ENCODE results near the gene S100A6.
"Not testable (repeated sequence)": the region's sequence is repeated elsewhere in the genome, so short reads cannot be mapped to it uniquely, and the experiment has no call there.

Gene S100A6

DNA sequence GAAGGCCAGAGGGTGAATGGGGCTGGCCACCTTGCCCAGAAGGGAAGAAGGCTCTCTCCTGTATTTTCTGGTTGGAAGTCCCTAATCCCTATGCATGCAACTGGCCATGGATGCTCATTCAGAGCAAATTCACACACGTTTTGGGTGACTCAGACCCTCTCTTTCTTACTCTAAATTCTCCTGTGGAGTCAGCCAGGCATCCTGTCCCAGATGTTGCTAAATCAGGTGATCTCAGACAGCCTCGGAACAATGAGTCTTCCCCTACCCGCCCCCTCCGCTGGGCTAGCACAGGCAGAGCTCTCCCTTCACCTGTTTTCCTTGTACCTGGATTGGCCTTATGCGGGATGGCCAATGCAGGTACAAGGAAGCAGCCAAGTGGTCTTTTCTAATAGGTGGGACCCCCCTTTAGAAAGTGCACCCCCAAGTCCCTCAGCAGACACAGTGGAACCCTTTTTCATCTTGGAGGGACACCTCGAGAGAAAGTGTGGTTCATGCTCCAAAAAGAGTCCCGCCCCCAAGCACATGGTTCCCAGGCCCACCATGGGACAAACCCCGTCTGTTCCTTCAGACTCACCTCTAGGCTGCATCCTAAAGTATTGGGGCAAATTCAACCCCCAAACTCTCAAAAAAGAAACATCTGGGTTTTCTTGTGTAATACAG is 8.6 kb downstream of the S100A6 start:
- TF ChIP-seq, protein P1, sequence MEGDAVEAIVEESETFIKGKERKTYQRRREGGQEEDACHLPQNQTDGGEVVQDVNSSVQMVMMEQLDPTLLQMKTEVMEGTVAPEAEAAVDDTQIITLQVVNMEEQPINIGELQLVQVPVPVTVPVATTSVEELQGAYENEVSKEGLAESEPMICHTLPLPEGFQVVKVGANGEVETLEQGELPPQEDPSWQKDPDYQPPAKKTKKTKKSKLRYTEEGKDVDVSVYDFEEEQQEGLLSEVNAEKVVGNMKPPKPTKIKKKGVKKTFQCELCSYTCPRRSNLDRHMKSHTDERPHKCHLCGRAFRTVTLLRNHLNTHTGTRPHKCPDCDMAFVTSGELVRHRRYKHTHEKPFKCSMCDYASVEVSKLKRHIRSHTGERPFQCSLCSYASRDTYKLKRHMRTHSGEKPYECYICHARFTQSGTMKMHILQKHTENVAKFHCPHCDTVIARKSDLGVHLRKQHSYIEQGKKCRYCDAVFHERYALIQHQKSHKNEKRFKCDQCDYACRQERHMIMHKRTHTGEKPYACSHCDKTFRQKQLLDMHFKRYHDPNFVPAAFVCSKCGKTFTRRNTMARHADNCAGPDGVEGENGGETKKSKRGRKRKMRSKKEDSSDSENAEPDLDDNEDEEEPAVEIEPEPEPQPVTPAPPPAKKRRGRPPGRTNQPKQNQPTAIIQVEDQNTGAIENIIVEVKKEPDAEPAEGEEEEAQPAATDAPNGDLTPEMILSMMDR (IDR thresholded peaks at IDR 0.05; ENCODE audit: low read depth, low read length) = no peak
- peak in 1 of 2 donors; percentile 81 for DNase-seq (ENCODE audit: low read depth in 2 of 2)
- H3K4me3 ChIP-seq (replicated peaks in 1 of 2; ENCODE audit: low read depth in 2 of 2, low read length in 2 of 2) = no peak overlapping the region

DNA sequence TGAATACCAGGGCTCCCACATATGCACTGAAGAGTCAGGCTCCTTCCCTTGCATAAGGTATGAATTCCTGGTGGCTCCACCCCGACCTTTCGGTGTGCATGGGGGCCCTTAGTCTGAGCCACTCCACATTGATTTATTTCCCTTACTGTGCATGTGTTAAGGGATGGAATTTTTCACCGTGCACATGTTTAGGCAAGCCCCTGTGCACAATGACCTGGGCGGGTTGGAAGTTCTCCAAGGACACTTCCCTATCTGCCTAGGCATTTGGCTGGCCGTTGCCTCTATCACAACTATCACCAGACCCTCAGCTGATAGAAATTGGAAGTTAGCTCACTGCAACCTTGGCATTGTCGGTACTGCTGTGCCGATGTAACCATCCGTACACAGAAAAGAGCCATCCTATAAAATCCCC is 9.7 kb downstream of the S100A6 start:
- TF ChIP-seq, protein P1 (IDR thresholded peaks at IDR 0.05; ENCODE audit: low read depth, low read length) = no peak
- no peak overlapping the region for H3K4me3 ChIP-seq (replicated peaks in 1 of 2; ENCODE audit: low read depth in 2 of 2, low read length in 2 of 2)
- DNase-seq (ENCODE audit: low read depth in 2 of 2) = no peak

GRCh38 chr1:153525088-153525728 is 10.6 kb downstream of the S100A6 start:
- H3K4me3 ChIP-seq (replicated peaks in 1 of 2; ENCODE audit: low read depth in 2 of 2, low read length in 2 of 2) = no peak overlapping the region
- TF ChIP-seq, protein P1 (IDR thresholded peaks at IDR 0.05; ENCODE audit: low read depth, low read length) = no peak
- DNase-seq (ENCODE audit: low read depth in 2 of 2) = peak; percentile 37 to 43

DNA sequence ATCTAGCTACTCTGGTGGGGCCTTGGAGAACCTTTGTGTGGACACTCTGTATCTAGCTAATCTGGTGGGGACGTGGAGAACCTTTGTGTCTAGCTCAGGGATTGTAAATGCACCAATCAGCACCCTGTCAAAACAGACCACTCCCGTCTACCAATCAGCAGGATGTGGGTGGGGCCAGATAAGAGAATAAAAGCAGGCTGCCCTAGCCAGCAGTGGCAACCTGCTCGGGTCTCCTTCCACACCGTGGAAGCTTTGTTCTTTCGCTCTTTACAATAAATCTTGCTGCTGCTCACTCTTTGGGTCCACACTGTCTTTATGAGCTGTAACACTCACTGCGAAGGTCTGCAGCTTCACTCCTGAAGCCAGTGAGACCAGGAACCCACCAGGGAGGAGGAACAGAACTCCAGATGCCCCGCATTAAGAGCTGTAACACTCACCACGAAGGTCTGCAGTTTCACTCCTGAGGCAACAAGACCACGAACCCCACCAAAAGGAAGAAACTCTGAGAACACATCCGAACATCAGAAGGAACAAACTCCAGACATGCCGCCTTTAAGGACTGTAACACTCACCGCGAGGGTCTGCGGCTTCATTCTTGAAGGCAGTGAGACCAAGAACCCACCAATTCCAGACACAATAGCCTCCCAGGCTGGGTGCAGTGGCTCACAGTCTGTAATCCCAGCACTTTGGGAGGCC is 13.3 kb downstream of the S100A6 start:
- H3K4me3 ChIP-seq (replicated peaks in 1 of 2; ENCODE audit: low read depth in 2 of 2, low read length in 2 of 2); DNase-seq (ENCODE audit: low read depth in 2 of 2): not testable (repeated sequence)

DNA sequence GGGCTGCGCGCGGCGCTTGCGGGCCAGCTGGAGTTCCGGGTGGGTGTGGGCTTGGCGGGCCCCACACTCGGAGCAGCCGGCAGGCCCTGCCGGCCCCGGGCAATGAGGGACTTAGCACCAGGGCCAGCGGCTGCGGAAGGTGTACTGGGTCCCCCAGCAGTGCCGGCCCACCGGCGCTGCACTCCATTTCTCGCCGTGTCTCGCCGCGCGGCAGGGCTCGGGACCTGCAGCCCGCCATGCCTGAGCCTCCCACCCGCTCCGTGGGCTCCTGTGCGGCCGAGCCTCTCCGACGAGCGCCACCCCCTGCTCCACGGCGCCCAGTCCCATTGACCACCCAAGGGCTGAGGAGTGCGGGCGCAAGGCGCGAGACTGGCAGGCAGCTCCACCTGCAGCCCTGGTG is 14.0 kb downstream of the S100A6 start:
- not testable (repeated sequence) for H3K4me3 ChIP-seq (replicated peaks in 1 of 2; ENCODE audit: low read depth in 2 of 2, low read length in 2 of 2); DNase-seq (ENCODE audit: low read depth in 2 of 2)

DNA sequence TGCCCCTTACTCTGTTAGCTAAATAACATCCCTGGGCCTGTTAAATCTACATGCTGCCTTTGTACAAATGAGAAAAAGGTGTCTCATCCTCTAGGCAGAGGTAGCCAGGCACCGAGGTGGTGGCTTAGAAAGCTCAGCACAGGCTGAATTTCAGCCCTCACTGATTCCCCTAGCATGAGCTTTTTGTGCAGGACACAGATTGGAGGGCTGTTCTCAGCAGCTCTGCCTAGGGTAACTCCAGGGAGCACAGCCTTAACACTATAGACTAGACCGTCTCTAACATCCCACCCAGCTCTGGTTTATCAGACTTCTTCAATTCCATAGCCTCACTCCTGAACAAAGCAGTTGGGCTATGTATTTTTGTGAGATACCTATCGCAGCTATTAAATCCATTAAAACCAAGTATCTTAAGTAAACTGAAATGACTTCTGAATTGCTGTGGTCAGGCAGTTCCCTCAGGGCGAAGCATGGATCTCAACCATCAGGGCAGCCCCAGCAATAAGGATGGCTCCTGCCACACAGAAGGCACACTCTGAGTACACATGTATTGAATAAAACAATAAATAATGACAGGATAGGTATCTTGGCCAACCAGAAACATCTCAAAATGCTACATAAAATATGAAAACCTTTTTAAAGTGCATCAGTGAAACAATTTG is 14.8 kb downstream of the S100A6 start:
- no peak overlapping the region for H3K4me3 ChIP-seq (replicated peaks in 1 of 2; ENCODE audit: low read depth in 2 of 2, low read length in 2 of 2)
- DNase-seq (ENCODE audit: low read depth in 2 of 2) = no peak
- TF ChIP-seq, protein P1 (IDR thresholded peaks at IDR 0.05; ENCODE audit: low read depth, low read length) = no peak

DNA sequence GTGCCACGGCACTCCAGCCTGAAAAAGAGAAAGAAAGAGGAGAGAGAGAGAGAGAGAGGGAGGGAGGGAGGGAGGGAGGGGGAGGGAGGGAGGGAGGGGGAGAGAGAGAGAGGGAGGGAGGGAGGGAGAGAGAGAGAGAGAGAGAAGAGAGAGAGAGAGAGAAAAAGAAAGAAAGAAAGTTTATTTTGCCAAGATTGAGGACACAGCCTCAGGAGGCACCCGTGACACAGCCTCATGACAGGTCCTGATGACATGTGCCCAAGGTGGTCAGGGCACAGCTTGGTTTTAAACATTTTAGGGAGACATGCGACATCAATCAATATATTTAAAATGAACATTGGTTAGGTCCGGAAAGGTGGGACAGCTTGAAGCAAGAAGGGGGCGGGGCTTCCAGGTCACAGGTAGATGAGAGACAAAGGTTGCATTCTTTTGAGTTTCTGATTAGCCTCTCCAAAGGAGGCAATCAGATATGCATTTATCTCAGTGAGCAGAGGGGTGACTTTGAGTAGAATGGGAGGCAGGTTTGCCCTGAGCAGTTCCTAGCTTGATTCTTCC is 15.6 kb downstream of the S100A6 start:
- not testable (repeated sequence) for H3K4me3 ChIP-seq (replicated peaks in 1 of 2; ENCODE audit: low read depth in 2 of 2, low read length in 2 of 2); DNase-seq (ENCODE audit: low read depth in 2 of 2)

GRCh38 chr1:153519242-153519641 is 16.5 kb downstream of the S100A6 start:
- TF ChIP-seq, protein P1 (IDR thresholded peaks at IDR 0.05; ENCODE audit: low read depth, low read length) = no peak
- no peak for DNase-seq (ENCODE audit: low read depth in 2 of 2)
- H3K4me3 ChIP-seq (replicated peaks in 1 of 2; ENCODE audit: low read depth in 2 of 2, low read length in 2 of 2) = no peak overlapping the region

Data from cardiac fibroblast (primary cell).